Spinal cord (tissue), 10 donors: ENCODE results near the gene LRPAP1. TPM values are rescaled to one million over a fixed set of nuclear protein-coding genes. Genes with fewer than 3 reads are reported as not detected.

Source experiments
- DNase-seq, 6 donors: peaks; one replicate each; pipeline versions ENCODE4 v3.0.0 to v3.0.0-alpha.2; 2013 to 2015; ENCODE audit warnings: low spot score in 6 of 6, low read depth in 4 of 6
- H3K27ac ChIP-seq: one replicate; pipeline ENCODE4 v1.5.1; 2013; ENCODE audit warnings: low read depth, low read length, control low read depth
- H3K27me3 ChIP-seq: one replicate; pipeline ENCODE4 v1.6.1; 2013; ENCODE audit warnings: low read length; ENCODE audit not compliant: control insufficient read depth, insufficient read depth
- H3K36me3 ChIP-seq: one replicate; pipeline ENCODE4 v1.6.1; 2013; ENCODE audit warnings: low read length; ENCODE audit not compliant: control insufficient read depth, insufficient read depth
- H3K4me1 ChIP-seq: one replicate; pipeline ENCODE4 v1.6.1; 2013; ENCODE audit warnings: low read length; ENCODE audit not compliant: control insufficient read depth, insufficient read depth
- H3K4me3 ChIP-seq: one replicate; pipeline ENCODE4 v1.5.1; 2013; ENCODE audit warnings: low read depth, low read length, control low read depth
- H3K9me3 ChIP-seq: one replicate; pipeline ENCODE4 v1.6.1; 2013; ENCODE audit warnings: low read length; ENCODE audit not compliant: control insufficient read depth, insufficient read depth
- WGBS: methylation state at CpG from one replicate; pipeline ENCODE4 v1.1.5; 2013; ENCODE audit warnings: missing lambda C conversion rate; ENCODE audit not compliant: insufficient coverage; 5-methylcytosine and 5-hydroxymethylcytosine counted together
- polyA plus RNA-seq, 2 donors: library from polyadenylated mRNA; unstranded; fragments of 120-200 nt; gene quantifications; one replicate each; pipeline ENCODE4 v1.2.1, GENCODE V29; 2013; ENCODE audit not compliant: insufficient read length in 2 of 2
- total RNA-seq, 2 donors: library from RNA; depleted of rRNA in 1 of 2; stranded (reverse); fragments of 120-200 nt in 1 of 2; fragments of >200 nt in 1 of 2; gene quantifications; one replicate each; pipeline versions ENCODE4 v1.2.3 to v1.2.4, GENCODE V29; 2013 to 2014
- donor health status: healthy.

Gene LRPAP1
- total and polyA plus RNA-seq, 4 donors = 47.1 to 201 (median 139) TPM

- Histone ChIP-seq H3K9me3 (no peaks in the 10 kb centered on the region), H3K36me3 (peaks cover 72% of the 10 kb centered on the region), H3K4me1 (peaks cover 55% of the 10 kb centered on the region), H3K27ac (no peak overlapping the region), H3K4me3 (no peak overlapping the region), H3K27me3 (no peaks in the 10 kb centered on the region)
- WGBS = 86% methylated on average over 27 of the region's 27 CpGs
- DNase-seq = no peak
These were observed 4.0 kb downstream of the LRPAP1 start for GRCh38 chr4:3527914-3528876.

- DNase-seq = no peak
- H3K9me3 ChIP-seq = no peaks in the 10 kb centered on the region
- no peak overlapping the region for H3K27ac ChIP-seq
- 84% methylated on average over 14 of the region's 14 CpGs for WGBS
- H3K4me3 ChIP-seq = no peak overlapping the region
- peaks cover 80% of the 10 kb centered on the region for H3K36me3 ChIP-seq
- no peaks in the 10 kb centered on the region for H3K27me3 ChIP-seq
- peaks cover 46% of the 10 kb centered on the region for H3K4me1 ChIP-seq
These were observed 4.9 kb downstream of the LRPAP1 start for GRCh38 chr4:3527101-3527913.

- whole genome bisulfite sequencing = 94% methylated on average over 15 of the region's 19 CpGs
These were observed 5.8 kb downstream of the LRPAP1 start for GRCh38 chr4:3526456-3526855.

GRCh38 chr4:3525532-3526430 is 6.4 kb downstream of the LRPAP1 start:
- Histone ChIP-seq H3K4me3 (no peak overlapping the region), H3K27me3 (no peaks in the 10 kb centered on the region), H3K27ac (no peak overlapping the region), H3K9me3 (no peaks in the 10 kb centered on the region), H3K36me3 (peaks cover 94% of the 10 kb centered on the region), H3K4me1 (peaks cover 42% of the 10 kb centered on the region)
- DNase-seq = no peak
- WGBS = 80% methylated on average over 26 of the region's 33 CpGs

More at GRCh38 chr4:3526456-3526855, 5.8 kb downstream of the LRPAP1 start:
- Histone ChIP-seq H3K4me1 (peaks cover 43% of the 10 kb centered on the region), H3K9me3 (no peaks in the 10 kb centered on the region), H3K36me3 (peaks cover 89% of the 10 kb centered on the region), H3K4me3 (no peak overlapping the region), H3K27ac (no peak overlapping the region), H3K27me3 (no peaks in the 10 kb centered on the region)
- DNase-seq = no peak

GRCh38 chr4:3524920-3525319 is 7.3 kb downstream of the LRPAP1 start:
- DNase-seq = no peak
- Histone ChIP-seq H3K9me3 (no peaks in the 10 kb centered on the region), H3K27me3 (no peaks in the 10 kb centered on the region), H3K36me3 (peaks cover 98% of the 10 kb centered on the region), H3K27ac (no peak overlapping the region), H3K4me3 (no peak overlapping the region), H3K4me1 (peaks cover 39% of the 10 kb centered on the region)
- WGBS = 66% methylated on average over 18 of the region's 19 CpGs

- Histone ChIP-seq H3K27ac (no peak overlapping the region), H3K9me3 (no peaks in the 10 kb centered on the region), H3K36me3 (peaks cover 99% of the 10 kb centered on the region), H3K27me3 (no peaks in the 10 kb centered on the region), H3K4me3 (no peak overlapping the region), H3K4me1 (peaks cover 34% of the 10 kb centered on the region)
- DNase-seq = no peak
- WGBS = 76% methylated on average over 4 of the region's 8 CpGs
These were observed 7.9 kb downstream of the LRPAP1 start for GRCh38 chr4:3524349-3524748.

- Histone ChIP-seq H3K36me3 (peaks cover 100% of the 10 kb centered on the region), H3K4me3 (no peak overlapping the region), H3K27me3 (no peaks in the 10 kb centered on the region), H3K27ac (no peak overlapping the region), H3K4me1 (peaks cover 33% of the 10 kb centered on the region), H3K9me3 (no peaks in the 10 kb centered on the region)
- 88% methylated on average over 18 of the region's 24 CpGs for WGBS
- no peak for DNase-seq
These were observed 8.5 kb downstream of the LRPAP1 start for GRCh38 chr4:3523628-3524221.

- Histone ChIP-seq H3K36me3 (peaks cover 100% of the 10 kb centered on the region), H3K27me3 (no peaks in the 10 kb centered on the region), H3K9me3 (no peaks in the 10 kb centered on the region), H3K4me1 (peaks cover 29% of the 10 kb centered on the region), H3K4me3 (no peak overlapping the region), H3K27ac (no peak overlapping the region)
- WGBS = 98% methylated on average over 9 of the region's 10 CpGs
- no peak for DNase-seq
These were observed 9.0 kb downstream of the LRPAP1 start for GRCh38 chr4:3523146-3523627.
